Neutrophil (primary cell): ENCODE measurements around the gene SPATA45.
A peak's percentile ranks its signal among the peaks of the same experiment; 100 is the strongest.

Experiments used
- H3K27ac ChIP-seq: fragments of 200-600 bp; sonication (generic); 2 replicates; pipeline ENCODE4 v1.5.1; 2016; ENCODE audit warnings: mild to moderate bottlenecking, moderate library complexity
- H3K27me3 ChIP-seq: fragments of 200-600 bp; sonication (generic); 2 replicates; pipeline ENCODE4 v1.6.0; 2016; ENCODE audit warnings: mild to moderate bottlenecking
- H3K36me3 ChIP-seq: fragments of 200-600 bp; sonication (generic); 2 replicates; pipeline ENCODE4 v1.5.1; 2017
- H3K4me1 ChIP-seq, 2 experiments: fragments of 200-600 bp in 1 of 2; sonication (generic) in 1 of 2; 1 replicate in 1 of 2; 2 replicates in 1 of 2; pipeline versions ENCODE4 v1.5.1 to v1.6.1; 2013 to 2016; ENCODE audit warnings: low read depth in 1 of 2, low read length in 1 of 2, mild to moderate bottlenecking in 1 of 2, moderate library complexity in 1 of 2; ENCODE audit not compliant: control insufficient read depth in 1 of 2, insufficient read depth in 1 of 2
- H3K4me3 ChIP-seq, 2 experiments: fragments of 200-600 bp in 1 of 2; sonication (generic) in 1 of 2; 1 replicate in 1 of 2; 2 replicates in 1 of 2; pipeline ENCODE4 v1.5.1; 2013 to 2016; ENCODE audit warnings: low read depth in 1 of 2, low read length in 1 of 2, mild to moderate bottlenecking in 1 of 2, moderate library complexity in 1 of 2
- H3K9me3 ChIP-seq: fragments of 200-600 bp; sonication (generic); 2 replicates; pipeline ENCODE4 v1.5.1; 2016
- CTCF ChIP-seq: fragments of 200-600 bp; sonication (generic); IDR thresholded peaks from 2 replicates; pipeline ENCODE4 v1.5.1; 2016; ENCODE audit warnings: antibody characterized with exemption

SPATA45 gene

GRCh38 chr1:212860713-212861581, 13.5 kb upstream of the SPATA45 start:
- H3K9me3 ChIP-seq, result no peaks in the 10 kb centered on the region
- peak overlapping the region; percentile 80 for H3K27ac ChIP-seq
- peaks cover 53 to 68% of the 10 kb centered on the region in 2 experiments for H3K4me1 ChIP-seq
- H3K36me3 ChIP-seq, result no peaks in the 10 kb centered on the region
- peak overlapping the region in 1 of 2 experiments; percentile 90 for H3K4me3 ChIP-seq
- no peak for TF ChIP-seq CTCF
- H3K27me3 ChIP-seq, result no peaks in the 10 kb centered on the region

- peak overlapping the region; percentile 89 for H3K27ac ChIP-seq
- no peaks in the 10 kb centered on the region for H3K36me3 ChIP-seq
- H3K9me3 ChIP-seq, result no peaks in the 10 kb centered on the region
- peaks cover 53 to 68% of the 10 kb centered on the region in 2 experiments for H3K4me1 ChIP-seq
- no peaks in the 10 kb centered on the region for H3K27me3 ChIP-seq
- H3K4me3 ChIP-seq, result peak overlapping the region; percentile 90 to 93
- TF ChIP-seq CTCF, result no peak
Observed at GRCh38 chr1:212858461-212859265, 11.2 kb upstream of the SPATA45 start.

- H3K4me1 ChIP-seq, result peaks cover 53 to 65% of the 10 kb centered on the region in 2 experiments
- peak; percentile 22 for TF ChIP-seq CTCF
- no peaks in the 10 kb centered on the region for H3K27me3 ChIP-seq
- no peaks in the 10 kb centered on the region for H3K9me3 ChIP-seq
- H3K4me3 ChIP-seq, result peak within 1 kb of the TSS; percentile 90 to 93
- H3K36me3 ChIP-seq, result no peaks in the 10 kb centered on the region
- peak within 1 kb of the TSS; percentile 89 for H3K27ac ChIP-seq
Observed at GRCh38 chr1:212857992-212858460, 10.6 kb upstream of the SPATA45 start, which contains the start of gene FLVCR1. FLVCR1 (plus strand) TSS chr1:212858275; CDS start chr1:212858453, 178 bp downstream.

- Histone ChIP-seq H3K9me3 (no peaks in the 10 kb centered on the region), H3K4me3 (peak overlapping the region; percentile 90 to 93), H3K4me1 (peaks cover 43 to 52% of the 10 kb centered on the region in 2 experiments), H3K27ac (peak overlapping the region; percentile 89), H3K27me3 (no peaks in the 10 kb centered on the region), H3K36me3 (no peaks in the 10 kb centered on the region)
- no peak for TF ChIP-seq CTCF
Observed at GRCh38 chr1:212856755-212857154, 9.3 kb upstream of the SPATA45 start.

DNA sequence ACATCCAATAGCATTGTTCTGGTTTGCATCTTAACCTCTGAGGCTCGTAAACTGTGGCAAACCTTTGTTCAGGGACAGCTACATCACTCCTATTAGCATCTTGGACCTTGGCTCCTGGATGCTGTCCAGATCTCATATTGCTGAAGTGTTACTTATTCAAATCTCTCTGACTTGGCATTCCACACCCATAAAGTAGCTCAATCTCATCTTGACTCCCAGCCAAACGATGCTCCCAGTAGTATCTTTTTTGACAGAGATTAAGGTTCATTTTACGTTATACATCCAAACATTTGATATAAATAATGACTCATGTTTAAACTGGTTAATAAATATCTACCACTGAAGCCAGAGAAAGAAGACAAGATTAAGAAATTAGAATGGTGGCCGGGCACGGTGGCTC, 6.2 kb upstream of the SPATA45 start:
- Histone ChIP-seq H3K9me3 (no peaks in the 10 kb centered on the region), H3K36me3 (no peaks in the 10 kb centered on the region), H3K27ac (no peak overlapping the region), H3K4me1 (peaks cover 13 to 21% of the 10 kb centered on the region in 2 experiments), H3K4me3 (no peak overlapping the region), H3K27me3 (no peaks in the 10 kb centered on the region)
- TF ChIP-seq CTCF, result no peak
